M059J (cell line): ENCODE results near the gene WDR73. TPM values are rescaled to one million over a fixed set of nuclear protein-coding genes. Genes with fewer than 3 reads are reported as not detected.

Experiments used
- total RNA-seq: library from RNA; depleted of rRNA; stranded (reverse); fragments of >200 nt; shearing (Covaris generic); gene quantifications from 2 replicates; pipeline ENCODE4 v1.2.3, GENCODE V29; 2014; rRNA removed

The WDR73 gene
- total RNA-seq, 1 experiment from 2014 or later = 20.4 TPM

Other genes with a start within 250 kb of the WDR73 start
- gene ZSCAN2, start 53.3 kb downstream of the WDR73 start, total RNA-seq = 2.4 and 7.5 TPM in 2 replicates
- gene NMB, start 3.9 kb upstream of the WDR73 start, total RNA-seq = 3.4 and 7.4 TPM in 2 replicates
- gene SEC11A, start 61.9 kb upstream of the WDR73 start, total RNA-seq = 214 and 270 TPM in 2 replicates
- 6.2 and 13.1 TPM in 2 replicates for gene ZNF592, start 94.3 kb upstream of the WDR73 start, total RNA-seq
- 0.25 and 1.0 TPM in 2 replicates for gene ALPK3, start 163.1 kb upstream of the WDR73 start, total RNA-seq
- not detected in 2 replicates for gene SLC28A1, start 230.4 kb upstream of the WDR73 start, total RNA-seq